Ectodermal cell (in vitro differentiated cells): ENCODE data around the gene XPOT.

ENCODE experiments used
- H3K27ac ChIP-seq: 2 replicates; pipeline ENCODE4 v1.7.0; 2013; ENCODE audit warnings: mild to moderate bottlenecking, low read depth, low read length; ENCODE audit not compliant: insufficient read depth, poor library complexity, severe bottlenecking
- H3K27me3 ChIP-seq: 2 replicates; pipeline ENCODE4 v1.7.0; 2013; ENCODE audit warnings: mild to moderate bottlenecking, low read length; ENCODE audit not compliant: insufficient read depth, control insufficient read depth, poor library complexity, severe bottlenecking
- H3K36me3 ChIP-seq: one replicate; pipeline ENCODE4 v1.7.0; 2013; ENCODE audit warnings: low read length; ENCODE audit not compliant: control insufficient read depth, insufficient read depth
- H3K4me1 ChIP-seq: one replicate; pipeline ENCODE4 v1.7.0; 2013; ENCODE audit warnings: low read length; ENCODE audit not compliant: control insufficient read depth, insufficient read depth
- H3K4me3 ChIP-seq: 2 replicates; pipeline ENCODE4 v1.7.0; 2013; ENCODE audit warnings: low read depth, low read length, control low read depth; ENCODE audit not compliant: insufficient read depth
- H3K9me3 ChIP-seq: 2 replicates; pipeline ENCODE4 v1.7.0; 2013; ENCODE audit warnings: mild to moderate bottlenecking, low read length, moderate library complexity; ENCODE audit not compliant: control insufficient read depth
- WGBS, 2 experiments: methylation state at CpG; one replicate each; pipeline ENCODE4 v1.1.7; 2013; ENCODE audit warnings: missing lambda C conversion rate in 2 of 2; 5-methylcytosine and 5-hydroxymethylcytosine counted together

Gene XPOT

DNA sequence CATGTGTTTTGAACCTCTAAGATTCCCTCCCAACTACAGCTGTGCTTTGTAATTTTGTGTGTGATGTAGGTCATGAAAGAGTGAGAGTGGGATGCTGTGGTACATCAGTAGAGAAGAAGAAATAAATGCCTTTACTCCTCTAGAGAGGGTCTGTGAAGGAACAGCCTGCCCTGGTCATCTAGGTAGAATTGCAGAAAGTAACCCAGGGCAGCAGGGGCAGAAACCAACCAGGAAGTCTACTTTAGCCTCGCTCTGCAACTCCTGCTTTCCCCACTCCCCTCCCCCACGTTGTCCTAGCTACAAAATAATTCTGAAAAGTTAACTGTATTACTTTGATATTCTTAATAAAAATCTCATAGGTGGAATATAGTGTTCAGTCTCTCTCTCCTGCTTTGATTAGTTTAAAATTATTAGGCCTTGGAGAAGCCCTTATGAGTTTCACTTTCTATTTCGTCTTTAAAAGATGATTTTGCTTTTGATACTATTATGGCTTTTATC is 55.3 kb downstream of the XPOT start:
- Histone ChIP-seq H3K27ac (no peak overlapping the region), H3K4me1 (no peaks in the 10 kb centered on the region), H3K27me3 (no peaks in the 10 kb centered on the region), H3K4me3 (no peak overlapping the region), H3K9me3 (no peaks in the 10 kb centered on the region), H3K36me3 (peaks cover 7% of the 10 kb centered on the region)
- 92 to 100% methylated on average over 1 to 3 of the region's 3 CpGs for WGBS, 2 experiments

DNA sequence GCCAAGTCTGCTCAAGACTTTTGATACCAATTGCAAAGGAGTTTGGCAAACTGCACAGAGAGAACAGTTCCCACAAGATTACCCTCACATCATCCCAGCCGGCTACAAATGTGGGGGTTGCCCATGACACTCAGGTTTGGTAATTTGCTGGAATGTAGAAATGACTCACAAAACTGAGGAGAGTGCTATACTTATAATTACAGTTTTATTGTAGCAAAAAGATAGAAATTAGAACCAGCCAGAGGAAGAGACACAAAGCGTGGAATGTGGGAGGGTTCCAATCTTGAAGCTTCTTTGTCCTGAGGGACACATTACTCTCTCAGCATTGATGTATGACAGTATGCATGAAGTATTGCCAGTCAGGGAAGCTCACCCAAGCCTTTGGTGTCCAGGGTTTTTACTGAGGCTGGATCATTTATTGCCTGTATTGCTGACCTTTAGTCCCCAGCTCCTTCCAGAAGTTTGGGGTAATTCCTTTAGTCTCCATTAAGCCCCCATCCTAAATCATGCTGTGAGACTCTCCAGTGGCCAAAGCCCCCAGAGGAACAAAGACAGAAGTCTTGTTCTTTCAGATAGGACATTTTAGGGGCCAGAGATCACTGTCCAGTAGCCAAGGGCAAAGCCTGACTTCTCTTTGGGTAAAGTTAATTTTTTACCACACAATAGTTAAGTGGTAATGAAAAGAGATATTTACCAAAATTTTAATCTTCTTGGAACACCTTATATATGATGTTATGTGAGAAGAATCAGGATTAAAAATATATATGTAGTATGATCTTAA is 57.6 kb downstream of the XPOT start:
- Histone ChIP-seq H3K36me3 (peaks cover 14% of the 10 kb centered on the region), H3K9me3 (no peaks in the 10 kb centered on the region), H3K4me1 (no peaks in the 10 kb centered on the region), H3K27ac (no peak overlapping the region), H3K27me3 (no peaks in the 10 kb centered on the region), H3K4me3 (no peak overlapping the region)
- 99 to 100% methylated on average over 1 to 2 of the region's 2 CpGs for WGBS, 2 experiments

DNA sequence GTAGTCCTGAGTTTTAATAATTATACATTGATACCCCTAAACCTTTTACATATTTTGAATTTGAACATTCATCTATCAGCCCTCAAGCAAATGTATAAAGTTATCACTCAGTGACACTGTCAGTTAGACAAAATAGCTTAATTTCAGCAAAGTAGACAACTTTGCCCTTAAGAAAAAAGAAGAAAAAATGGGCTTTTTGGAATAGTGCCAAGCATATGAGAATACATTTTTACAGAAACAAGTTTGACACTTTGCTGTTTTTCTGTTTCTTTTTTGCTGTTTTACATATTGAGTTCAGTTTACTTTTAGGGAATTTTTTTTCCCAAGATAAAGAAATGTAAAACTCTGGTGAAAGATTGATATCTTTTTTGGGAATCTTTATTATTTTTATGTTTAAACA is 62.0 kb downstream of the XPOT start:
- Histone ChIP-seq H3K27me3 (no peaks in the 10 kb centered on the region), H3K27ac (no peak overlapping the region), H3K36me3 (peaks cover 20% of the 10 kb centered on the region), H3K9me3 (no peaks in the 10 kb centered on the region), H3K4me1 (no peaks in the 10 kb centered on the region), H3K4me3 (no peak overlapping the region)

DNA sequence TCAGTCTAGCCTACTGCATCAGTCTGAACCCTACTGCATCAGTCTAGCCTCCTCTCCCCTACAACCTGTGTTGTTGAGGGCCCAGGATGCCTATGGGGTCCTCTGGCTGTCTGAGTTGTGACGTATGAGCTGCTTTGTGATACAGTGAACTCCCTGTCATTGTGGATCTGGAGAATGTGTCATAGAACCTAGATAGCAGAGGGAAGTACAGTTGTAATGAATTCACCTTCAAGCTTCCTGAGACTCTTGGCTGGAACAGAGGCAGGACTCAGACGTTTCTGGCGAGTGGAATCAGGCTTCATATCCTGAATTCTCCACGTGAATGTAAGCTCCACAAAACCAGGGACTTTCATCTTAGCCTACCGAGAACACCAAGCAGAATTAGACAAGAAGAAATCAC is 64.8 kb downstream of the XPOT start:
- Histone ChIP-seq H3K27ac (no peak overlapping the region), H3K36me3 (peaks cover 21% of the 10 kb centered on the region), H3K4me1 (no peaks in the 10 kb centered on the region), H3K9me3 (no peaks in the 10 kb centered on the region), H3K27me3 (no peaks in the 10 kb centered on the region), H3K4me3 (no peak overlapping the region)
- 83 to 85% methylated on average over 5 of the region's 5 CpGs for WGBS, 2 experiments

GRCh38 chr12:64469455-64470142 is 65.4 kb downstream of the XPOT start:
- no peak overlapping the region for H3K27ac ChIP-seq
- peaks cover 22% of the 10 kb centered on the region for H3K36me3 ChIP-seq
- no peak overlapping the region for H3K4me3 ChIP-seq
- 95 to 98% methylated on average over 2 of the region's 2 CpGs for WGBS, 2 experiments
- no peaks in the 10 kb centered on the region for H3K27me3 ChIP-seq
- no peaks in the 10 kb centered on the region for H3K9me3 ChIP-seq
- no peaks in the 10 kb centered on the region for H3K4me1 ChIP-seq

DNA sequence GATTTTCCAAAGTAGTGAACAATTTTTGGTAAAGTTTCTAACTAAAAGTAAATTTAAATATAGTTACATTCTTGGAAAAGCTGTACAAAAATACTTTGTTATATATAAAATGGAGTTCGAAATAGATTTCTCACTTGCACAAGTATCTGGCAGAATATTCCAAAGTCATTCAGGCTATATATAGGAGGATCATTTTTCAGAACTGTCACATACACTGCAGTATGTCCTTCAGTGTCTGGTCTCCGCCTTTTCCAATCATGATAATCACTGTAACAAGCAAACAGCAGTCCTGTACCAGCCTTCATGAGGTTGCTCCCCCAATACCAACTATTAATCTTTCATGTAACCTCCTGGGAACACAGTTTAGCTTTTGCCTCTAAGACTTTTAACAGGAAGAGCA is 66.3 kb downstream of the XPOT start:
- Histone ChIP-seq H3K36me3 (peaks cover 23% of the 10 kb centered on the region), H3K4me1 (no peaks in the 10 kb centered on the region), H3K4me3 (no peak overlapping the region), H3K27ac (no peak overlapping the region), H3K9me3 (no peaks in the 10 kb centered on the region), H3K27me3 (no peaks in the 10 kb centered on the region)
- 93 to 100% methylated on average over 1 to 2 of the region's 2 CpGs for WGBS, 2 experiments

- Histone ChIP-seq H3K4me3 (no peak overlapping the region), H3K27me3 (no peaks in the 10 kb centered on the region), H3K27ac (no peak overlapping the region), H3K9me3 (no peaks in the 10 kb centered on the region), H3K36me3 (peaks cover 37% of the 10 kb centered on the region), H3K4me1 (no peaks in the 10 kb centered on the region)
- WGBS, 2 experiments, result 89 to 97% methylated on average over 2 of the region's 2 CpGs
Observed at GRCh38 chr12:64473176-64473575, 69.0 kb downstream of the XPOT start.

- WGBS, 2 experiments, result 96 to 99% methylated on average over 4 of the region's 4 CpGs
- Histone ChIP-seq H3K4me3 (no peak overlapping the region), H3K27me3 (no peaks in the 10 kb centered on the region), H3K4me1 (no peaks in the 10 kb centered on the region), H3K36me3 (peaks cover 36% of the 10 kb centered on the region), H3K9me3 (no peaks in the 10 kb centered on the region), H3K27ac (no peak overlapping the region)
Observed at GRCh38 chr12:64475518-64475917, 71.3 kb downstream of the XPOT start.

DNA sequence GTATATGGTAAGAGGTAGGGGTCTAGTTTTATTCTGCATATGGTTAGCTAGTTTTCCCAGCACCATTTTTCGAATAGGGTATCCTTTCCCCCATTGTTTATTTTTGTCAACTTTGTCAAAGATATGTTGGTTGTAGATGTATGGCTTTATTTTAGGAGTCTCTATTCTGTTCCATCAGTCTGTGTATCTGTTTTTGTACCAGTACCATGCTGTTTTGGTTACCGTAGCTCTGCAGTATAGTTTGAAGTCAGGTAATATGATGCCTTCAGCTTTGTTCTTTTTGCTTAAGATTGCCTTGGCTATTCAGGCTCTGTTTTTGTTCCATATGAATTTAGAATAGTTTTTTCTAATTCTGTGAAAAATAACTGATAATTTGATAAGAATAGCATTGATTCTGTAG is 72.7 kb downstream of the XPOT start:
- 97 to 100% methylated on average over 2 of the region's 2 CpGs for WGBS, 2 experiments
- Histone ChIP-seq H3K27ac (no peak overlapping the region), H3K27me3 (no peaks in the 10 kb centered on the region), H3K9me3 (no peaks in the 10 kb centered on the region), H3K4me1 (no peaks in the 10 kb centered on the region), H3K36me3 (peaks cover 35% of the 10 kb centered on the region), H3K4me3 (no peak overlapping the region)

DNA sequence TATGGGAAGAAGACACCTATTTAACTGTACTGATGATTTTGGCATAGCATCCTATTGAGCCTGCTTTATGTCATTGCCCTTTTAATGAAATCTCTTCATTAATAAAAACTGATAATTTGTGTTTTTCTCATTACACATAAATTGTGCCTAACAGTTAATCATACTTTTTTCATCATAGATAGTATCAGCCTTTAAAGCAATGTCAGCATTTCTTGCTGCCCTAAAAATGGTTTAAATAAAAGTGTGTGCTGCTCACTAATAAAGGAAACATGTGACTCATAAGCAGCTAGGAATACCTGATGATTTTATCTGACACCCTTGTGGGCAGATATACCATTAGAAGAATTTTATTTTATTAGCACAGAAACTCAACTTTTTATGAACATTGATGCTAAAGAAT is 74.5 kb downstream of the XPOT start:
- H3K9me3 ChIP-seq, result no peaks in the 10 kb centered on the region
- H3K4me1 ChIP-seq, result no peaks in the 10 kb centered on the region
- no peak overlapping the region for H3K27ac ChIP-seq
- H3K36me3 ChIP-seq, result peaks cover 28% of the 10 kb centered on the region
- no peak overlapping the region for H3K4me3 ChIP-seq
- H3K27me3 ChIP-seq, result no peaks in the 10 kb centered on the region
